SK-N-MC (cell line): ENCODE data around the gene TAF11L10.
"Not testable (repeated sequence)": the region's sequence is repeated elsewhere in the genome, so short reads cannot be mapped to it uniquely, and the experiment has no call there.

Experiments used
- EZH2 ChIP-seq: fragments of 200-600 bp; sonication (generic); IDR thresholded peaks from one replicate; pipeline ENCODE4 v1.6.1; 2017; ENCODE audit warnings: antibody characterized with exemption
- POLR2AphosphoS5 ChIP-seq: IDR thresholded peaks from 2 replicates; pipeline ENCODE4 v1.6.1; 2012; ENCODE audit warnings: mild to moderate bottlenecking, low read depth, low read length, borderline replicate concordance

DNA sequence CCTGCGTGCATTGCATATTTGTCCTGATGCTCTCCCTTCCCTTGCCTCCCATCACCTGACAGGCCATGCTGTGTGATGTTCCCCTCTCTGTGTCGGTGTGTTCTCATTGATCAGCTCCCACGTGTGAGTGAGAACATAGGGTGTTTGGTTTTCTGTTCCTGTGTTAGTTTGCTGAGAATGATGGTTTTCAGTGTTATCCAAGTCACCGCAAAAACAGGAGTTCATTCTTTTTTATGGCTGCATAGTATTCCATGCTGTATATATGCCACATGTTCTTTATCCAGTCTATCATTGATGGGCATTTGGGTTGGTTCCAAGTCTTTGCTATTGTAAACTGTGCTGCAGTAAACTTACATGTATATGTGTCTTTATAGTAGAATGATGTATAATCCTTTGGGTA lies 9.8 kb upstream of the TAF11L10 start:
- TF ChIP-seq POLR2AphosphoS5, EZH2: not testable (repeated sequence)
